GM18502 (cell line): ENCODE measurements around the gene CTDP1.

Experiments
- ATAC-seq: cut with Tn5 transposase; IDR thresholded peaks from one replicate; pipeline ENCODE4 v1.9.1; 2021; ENCODE audit warnings: mild to moderate bottlenecking; ENCODE audit not compliant: unreplicated experiment, poor library complexity

Gene CTDP1

GRCh38 chr18:79789901-79790890 is 110.6 kb downstream of the CTDP1 start:
- ATAC-seq = no peak

GRCh38 chr18:79790996-79791972 is 111.7 kb downstream of the CTDP1 start:
- ATAC-seq = no peak

GRCh38 chr18:79792096-79792987 is 112.7 kb downstream of the CTDP1 start:
- ATAC-seq = no peak

- no peak for ATAC-seq
Observed at GRCh38 chr18:79792988-79793355, 113.4 kb downstream of the CTDP1 start.

GRCh38 chr18:79794846-79795245 is 115.2 kb downstream of the CTDP1 start:
- no peak for ATAC-seq

GRCh38 chr18:79795446-79795845 is 115.8 kb downstream of the CTDP1 start:
- ATAC-seq = no peak

- no peak for ATAC-seq
Observed at GRCh38 chr18:79796016-79796415, 116.4 kb downstream of the CTDP1 start.

- no peak for ATAC-seq
Observed at GRCh38 chr18:79796531-79797405, 117.2 kb downstream of the CTDP1 start.

- peak; percentile 64 for ATAC-seq
Observed at GRCh38 chr18:79797518-79798345, 118.1 kb downstream of the CTDP1 start, which contains the start of gene KCNG2. Gene KCNG2, plus strand, starts transcription at chr18:79797938. Its CDS starts 65,730 bp downstream, at chr18:79863668.

- no peak for ATAC-seq
Observed at GRCh38 chr18:79798346-79798998, 118.9 kb downstream of the CTDP1 start.

GRCh38 chr18:79798999-79799370 is 119.4 kb downstream of the CTDP1 start:
- ATAC-seq = no peak

- ATAC-seq = no peak
Observed at GRCh38 chr18:79799619-79800370, 120.2 kb downstream of the CTDP1 start.

- no peak for ATAC-seq
Observed at GRCh38 chr18:79800371-79801180, 121.0 kb downstream of the CTDP1 start.

- ATAC-seq = no peak
Observed at GRCh38 chr18:79801217-79801616, 121.6 kb downstream of the CTDP1 start.

- ATAC-seq = no peak
Observed at GRCh38 chr18:79801641-79802040, 122.0 kb downstream of the CTDP1 start.

GRCh38 chr18:79802298-79802697 is 122.7 kb downstream of the CTDP1 start:
- no peak for ATAC-seq
